CD8-positive, alpha-beta memory T cell (primary cell): ENCODE measurements around the gene SERPINA3. TPM values are rescaled to one million over a fixed set of nuclear protein-coding genes. Genes with fewer than 3 reads are reported as not detected.

Experiments used
- CTCF ChIA-PET: fragments of 350-600 bp; sonication (Branson Sonifier 250); formaldehyde crosslinking; loops from one replicate; lab custom pipeline; 2021; ENCODE audit warnings: antibody characterized with exemption; lab: Charles Lee
- POLR2A ChIA-PET: fragments of 350-600 bp; sonication (Branson Sonifier 250); formaldehyde crosslinking; loops from one replicate; lab custom pipeline; 2021; ENCODE audit warnings: antibody characterized with exemption; lab: Charles Lee
- DNase-seq, 5 donors: peaks; one replicate each; pipeline versions ENCODE4 v3.0.0 to v3.0.0-alpha.2; 2020 to 2022; ENCODE audit warnings: mixed read lengths in 1 of 5
- H3K27ac ChIP-seq: one replicate; pipeline ENCODE4 v1.7.0; 2013; ENCODE audit warnings: low read depth, mild to moderate bottlenecking, low read length, moderate library complexity
- H3K27me3 ChIP-seq: 2 replicates; pipeline ENCODE4 v1.7.0; 2013; ENCODE audit warnings: low read length, mild to moderate bottlenecking; ENCODE audit not compliant: insufficient read depth, poor library complexity, severe bottlenecking
- H3K36me3 ChIP-seq: 2 replicates; pipeline ENCODE4 v1.7.0; 2013; ENCODE audit warnings: mild to moderate bottlenecking, low read length, moderate library complexity; ENCODE audit not compliant: insufficient read depth
- H3K4me1 ChIP-seq: 2 replicates; pipeline ENCODE4 v1.7.0; 2013; ENCODE audit warnings: mild to moderate bottlenecking, low read length, moderate library complexity; ENCODE audit not compliant: insufficient read depth
- H3K4me3 ChIP-seq: 2 replicates; pipeline ENCODE4 v1.7.0; 2013; ENCODE audit warnings: mild to moderate bottlenecking, low read length
- H3K9me3 ChIP-seq: 2 replicates; pipeline ENCODE4 v1.7.0; 2013; ENCODE audit warnings: mild to moderate bottlenecking, low read length
- H3K27ac Mint-ChIP-seq, 8 donors: one replicate each; pipeline ENCODE4 v1.8.0; 2020 to 2021; ENCODE audit warnings: mixed read lengths in 8 of 8, mild to moderate bottlenecking in 6 of 8, inconsistent platforms in 3 of 8, moderate library complexity in 3 of 8
- H3K27me3 Mint-ChIP-seq, 2 donors: one replicate each; pipeline ENCODE4 v1.8.0; 2020 to 2021; ENCODE audit warnings: mixed read lengths in 2 of 2, mild to moderate bottlenecking in 1 of 2, moderate library complexity in 1 of 2
- H3K36me3 Mint-ChIP-seq, 3 donors: one replicate each; pipeline ENCODE4 v1.8.0; 2020 to 2021; ENCODE audit warnings: mixed read lengths in 3 of 3, inconsistent platforms in 1 of 3, mild to moderate bottlenecking in 1 of 3
- H3K4me1 Mint-ChIP-seq, 3 donors: one replicate each; pipeline ENCODE4 v1.8.0; 2020 to 2021; ENCODE audit warnings: mixed read lengths in 3 of 3, inconsistent platforms in 1 of 3, mild to moderate bottlenecking in 1 of 3
- H3K4me3 Mint-ChIP-seq, 7 donors: one replicate each; pipeline ENCODE4 v1.8.0; 2020 to 2021; ENCODE audit warnings: mixed read lengths in 7 of 7, mild to moderate bottlenecking in 6 of 7, moderate library complexity in 4 of 7, inconsistent platforms in 2 of 7
- H3K9me3 Mint-ChIP-seq, 5 donors: one replicate each; pipeline ENCODE4 v1.8.0; 2020 to 2022; ENCODE audit warnings: mixed read lengths in 5 of 5, mild to moderate bottlenecking in 3 of 5, moderate library complexity in 2 of 5, inconsistent platforms in 1 of 5
- polyA plus RNA-seq: library from polyadenylated mRNA; unstranded; fragments of 300-500 nt; fragmentation: Illumina TruSeq; gene quantifications from one replicate; pipeline ENCODE4 v1.2.3, GENCODE V29; 2021
- total RNA-seq, 2 experiments: library from RNA; stranded (reverse); gene quantifications; one replicate each; pipeline ENCODE4 v1.2.3, GENCODE V29; 2021

SERPINA3 gene
- total and polyA plus RNA-seq, 3 experiments from 2014 or later: not detected

GRCh38 chr14:94591871-94592270 is 20.3 kb upstream of the SERPINA3 start:
- no peaks in the 10 kb centered on the region for H3K9me3 Mint-ChIP-seq
- H3K4me1 Mint-ChIP-seq: no peaks in the 10 kb centered on the region
- Histone ChIP-seq H3K4me1 (no peaks in the 10 kb centered on the region), H3K9me3 (no peaks in the 10 kb centered on the region), H3K4me3 (no peak overlapping the region), H3K27ac (no peak overlapping the region), H3K27me3 (no peaks in the 10 kb centered on the region), H3K36me3 (no peaks in the 10 kb centered on the region)
- DNase-seq: no peak
- no peak overlapping the region for H3K4me3 Mint-ChIP-seq
- H3K27ac Mint-ChIP-seq: no peak overlapping the region
- ChIA-PET CTCF (no interaction called here), POLR2A (no interaction called here)
- H3K27me3 Mint-ChIP-seq: peaks cover 3 to 17% of the 10 kb centered on the region in 2 donors
- H3K36me3 Mint-ChIP-seq: no peaks in the 10 kb centered on the region

- Mint-ChIP-seq H3K4me3 (no peak overlapping the region), H3K36me3 (no peaks in the 10 kb centered on the region), H3K27me3 (peaks cover 3 to 12% of the 10 kb centered on the region in 2 donors), H3K4me1 (no peaks in the 10 kb centered on the region), H3K9me3 (no peaks in the 10 kb centered on the region), H3K27ac (no peak overlapping the region)
- no peaks in the 10 kb centered on the region for H3K36me3 ChIP-seq
- CTCF ChIA-PET: no interaction called here
- no peak for DNase-seq
- POLR2A ChIA-PET: no interaction called here
- H3K27ac ChIP-seq: no peak overlapping the region
- no peaks in the 10 kb centered on the region for H3K27me3 ChIP-seq
- H3K4me3 ChIP-seq: no peak overlapping the region
- no peaks in the 10 kb centered on the region for H3K9me3 ChIP-seq
- H3K4me1 ChIP-seq: no peaks in the 10 kb centered on the region
Observed at GRCh38 chr14:94592457-94592856, 19.7 kb upstream of the SERPINA3 start.

- CTCF ChIA-PET: no interaction called here
Observed at GRCh38 chr14:94593376-94593748, 18.8 kb upstream of the SERPINA3 start.

GRCh38 chr14:94593749-94594431 is 18.3 kb upstream of the SERPINA3 start:
- Mint-ChIP-seq H3K9me3 (no peaks in the 10 kb centered on the region), H3K4me3 (no peak overlapping the region), H3K27ac (no peak overlapping the region), H3K27me3 (peaks cover 3 to 11% of the 10 kb centered on the region in 2 donors), H3K36me3 (no peaks in the 10 kb centered on the region), H3K4me1 (no peaks in the 10 kb centered on the region)
- H3K36me3 ChIP-seq: no peaks in the 10 kb centered on the region
- DNase-seq: no peak
- POLR2A ChIA-PET: no interaction called here
- no peaks in the 10 kb centered on the region for H3K27me3 ChIP-seq
- H3K4me3 ChIP-seq: no peak overlapping the region
- no peaks in the 10 kb centered on the region for H3K4me1 ChIP-seq
- H3K27ac ChIP-seq: no peak overlapping the region
- CTCF ChIA-PET: no interaction called here
- no peaks in the 10 kb centered on the region for H3K9me3 ChIP-seq

More at GRCh38 chr14:94593376-94593748, 18.8 kb upstream of the SERPINA3 start:
- no peak overlapping the region for H3K4me3 ChIP-seq
- Mint-ChIP-seq H3K27me3 (peaks cover 3 to 11% of the 10 kb centered on the region in 2 donors), H3K4me1 (no peaks in the 10 kb centered on the region), H3K36me3 (no peaks in the 10 kb centered on the region), H3K9me3 (no peaks in the 10 kb centered on the region), H3K27ac (no peak overlapping the region), H3K4me3 (no peak overlapping the region)
- no peaks in the 10 kb centered on the region for H3K9me3 ChIP-seq
- H3K27me3 ChIP-seq: no peaks in the 10 kb centered on the region
- no peaks in the 10 kb centered on the region for H3K4me1 ChIP-seq
- POLR2A ChIA-PET: no interaction called here
- H3K27ac ChIP-seq: no peak overlapping the region
- no peak for DNase-seq
- no peaks in the 10 kb centered on the region for H3K36me3 ChIP-seq

GRCh38 chr14:94594441-94594840 is 17.8 kb upstream of the SERPINA3 start:
- H3K4me1 Mint-ChIP-seq: no peaks in the 10 kb centered on the region
- peaks cover 3 to 11% of the 10 kb centered on the region in 2 donors for H3K27me3 Mint-ChIP-seq
- H3K4me3 Mint-ChIP-seq: no peak overlapping the region
- Histone ChIP-seq H3K9me3 (no peaks in the 10 kb centered on the region), H3K4me1 (no peaks in the 10 kb centered on the region), H3K36me3 (no peaks in the 10 kb centered on the region), H3K27me3 (no peaks in the 10 kb centered on the region), H3K4me3 (no peak overlapping the region), H3K27ac (no peak overlapping the region)
- H3K27ac Mint-ChIP-seq: no peak overlapping the region
- no peaks in the 10 kb centered on the region for H3K9me3 Mint-ChIP-seq
- ChIA-PET POLR2A (no interaction called here), CTCF (no interaction called here)
- no peaks in the 10 kb centered on the region for H3K36me3 Mint-ChIP-seq
- no peak for DNase-seq

- peaks cover 3 to 11% of the 10 kb centered on the region in 2 donors for H3K27me3 Mint-ChIP-seq
- no peaks in the 10 kb centered on the region for H3K9me3 Mint-ChIP-seq
- no peaks in the 10 kb centered on the region for H3K27me3 ChIP-seq
- H3K36me3 ChIP-seq: no peaks in the 10 kb centered on the region
- ChIA-PET POLR2A (no interaction called here), CTCF (no interaction called here)
- no peaks in the 10 kb centered on the region for H3K36me3 Mint-ChIP-seq
- peak overlapping the region in 1 of 8 donors; percentile 21 for H3K27ac Mint-ChIP-seq
- DNase-seq: no peak
- H3K27ac ChIP-seq: no peak overlapping the region
- H3K4me1 ChIP-seq: no peaks in the 10 kb centered on the region
- H3K4me3 Mint-ChIP-seq: no peak overlapping the region
- no peak overlapping the region for H3K4me3 ChIP-seq
- H3K9me3 ChIP-seq: no peaks in the 10 kb centered on the region
- no peaks in the 10 kb centered on the region for H3K4me1 Mint-ChIP-seq
Observed at GRCh38 chr14:94595912-94596311, 16.3 kb upstream of the SERPINA3 start.

- no peaks in the 10 kb centered on the region for H3K9me3 Mint-ChIP-seq
- H3K27ac ChIP-seq: no peak overlapping the region
- H3K27me3 ChIP-seq: no peaks in the 10 kb centered on the region
- no peaks in the 10 kb centered on the region for H3K4me1 Mint-ChIP-seq
- H3K36me3 Mint-ChIP-seq: no peaks in the 10 kb centered on the region
- H3K9me3 ChIP-seq: no peaks in the 10 kb centered on the region
- ChIA-PET POLR2A (no interaction called here), CTCF (no interaction called here)
- peaks cover 3 to 11% of the 10 kb centered on the region in 2 donors for H3K27me3 Mint-ChIP-seq
- DNase-seq: no peak
- H3K4me3 ChIP-seq: no peak overlapping the region
- H3K36me3 ChIP-seq: no peaks in the 10 kb centered on the region
- H3K4me1 ChIP-seq: no peaks in the 10 kb centered on the region
- no peak overlapping the region for H3K4me3 Mint-ChIP-seq
- no peak overlapping the region for H3K27ac Mint-ChIP-seq
Observed at GRCh38 chr14:94596361-94596760, 15.8 kb upstream of the SERPINA3 start.

- H3K4me3 Mint-ChIP-seq: no peak overlapping the region
- H3K27ac ChIP-seq: no peak overlapping the region
- H3K4me1 ChIP-seq: no peaks in the 10 kb centered on the region
- no peaks in the 10 kb centered on the region for H3K36me3 Mint-ChIP-seq
- ChIA-PET POLR2A (no interaction called here), CTCF (interaction anchor here (2.0 kb wide), 1 partner anchor 49 kb away, joined by 4 read pairs; no protein-coding TSS in a partner anchor)
- no peaks in the 10 kb centered on the region for H3K36me3 ChIP-seq
- no peaks in the 10 kb centered on the region for H3K4me1 Mint-ChIP-seq
- H3K9me3 ChIP-seq: no peaks in the 10 kb centered on the region
- no peak overlapping the region for H3K27ac Mint-ChIP-seq
- DNase-seq: no peak
- H3K27me3 Mint-ChIP-seq: peaks cover 3 to 11% of the 10 kb centered on the region in 2 donors
- no peaks in the 10 kb centered on the region for H3K9me3 Mint-ChIP-seq
- no peak overlapping the region for H3K4me3 ChIP-seq
- no peaks in the 10 kb centered on the region for H3K27me3 ChIP-seq
Observed at GRCh38 chr14:94597788-94598187, 14.4 kb upstream of the SERPINA3 start.
